LNCaP clone FGC (cell line): ENCODE results near the gene AAR2.

ENCODE experiments used
- DNase-seq: peaks from one replicate; pipeline ENCODE4 v3.0.0-alpha.2; 2011; ENCODE audit warnings: low read depth
- H3K4me3 ChIP-seq: 2 replicates; pipeline ENCODE4 v1.5.1; 2011; ENCODE audit warnings: mild to moderate bottlenecking, low read depth, low read length, control low read depth
- TF ChIP-seq, protein P1 (sequence below): IDR thresholded peaks from 2 replicates; pipeline ENCODE4 v1.5.1; 2012; ENCODE audit warnings: mild to moderate bottlenecking; ENCODE audit not compliant: control insufficient read depth, insufficient read depth; ENCODE audit errors: extremely low read depth

AAR2 gene, protein sequence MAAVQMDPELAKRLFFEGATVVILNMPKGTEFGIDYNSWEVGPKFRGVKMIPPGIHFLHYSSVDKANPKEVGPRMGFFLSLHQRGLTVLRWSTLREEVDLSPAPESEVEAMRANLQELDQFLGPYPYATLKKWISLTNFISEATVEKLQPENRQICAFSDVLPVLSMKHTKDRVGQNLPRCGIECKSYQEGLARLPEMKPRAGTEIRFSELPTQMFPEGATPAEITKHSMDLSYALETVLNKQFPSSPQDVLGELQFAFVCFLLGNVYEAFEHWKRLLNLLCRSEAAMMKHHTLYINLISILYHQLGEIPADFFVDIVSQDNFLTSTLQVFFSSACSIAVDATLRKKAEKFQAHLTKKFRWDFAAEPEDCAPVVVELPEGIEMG

DNA sequence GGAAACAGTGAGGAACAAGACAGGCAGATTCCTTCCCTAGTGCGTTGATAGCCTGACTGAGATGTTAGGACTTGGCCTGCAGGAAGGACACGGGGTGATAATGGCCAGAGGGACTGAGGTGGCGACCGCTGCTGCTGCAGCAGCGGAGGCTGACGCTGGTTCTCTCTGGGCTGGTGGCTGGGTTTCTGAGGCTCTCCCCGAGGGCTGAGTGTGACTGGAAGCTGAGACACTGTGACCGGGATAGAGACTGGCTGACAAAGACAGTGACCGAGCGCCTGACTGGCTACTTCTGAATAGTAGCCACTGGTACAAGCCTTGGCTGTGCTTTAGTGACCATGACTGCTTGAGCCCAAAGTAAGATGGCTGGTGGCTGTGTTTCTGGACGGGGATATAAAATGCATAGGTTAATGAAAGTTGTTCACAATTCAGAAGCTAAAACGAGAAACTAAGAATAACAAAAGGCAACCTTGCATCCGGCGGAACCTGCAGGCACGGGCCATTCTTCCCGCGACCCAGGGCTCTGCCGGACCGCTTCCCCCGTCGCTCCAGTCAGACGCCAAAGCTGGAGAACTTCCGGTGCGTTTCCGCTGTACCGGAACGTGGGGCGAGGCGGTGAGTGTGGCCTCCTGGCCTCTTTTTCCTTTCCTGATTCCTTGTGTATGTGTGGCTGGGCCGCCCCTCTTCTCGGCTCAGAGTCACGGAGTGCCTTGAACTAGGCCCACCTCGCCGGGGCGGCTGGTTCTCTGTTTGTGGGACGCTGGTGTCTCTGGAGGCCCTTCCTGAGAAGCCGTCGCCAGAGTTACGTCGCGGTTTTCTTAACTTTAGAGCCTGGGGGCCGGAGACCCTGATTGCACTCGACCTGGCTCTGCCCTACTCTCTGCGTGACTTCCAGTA, at the start of gene AAR2:
AAR2 (plus strand) TSS at position 587 of the 894 bp plus-strand sequence. CDS start 3,391 bp downstream, outside the sequence.
- peak within 1 kb of the TSS; percentile 75 for H3K4me3 ChIP-seq
- DNase-seq, result peak; percentile 37
- TF ChIP-seq, protein P1, sequence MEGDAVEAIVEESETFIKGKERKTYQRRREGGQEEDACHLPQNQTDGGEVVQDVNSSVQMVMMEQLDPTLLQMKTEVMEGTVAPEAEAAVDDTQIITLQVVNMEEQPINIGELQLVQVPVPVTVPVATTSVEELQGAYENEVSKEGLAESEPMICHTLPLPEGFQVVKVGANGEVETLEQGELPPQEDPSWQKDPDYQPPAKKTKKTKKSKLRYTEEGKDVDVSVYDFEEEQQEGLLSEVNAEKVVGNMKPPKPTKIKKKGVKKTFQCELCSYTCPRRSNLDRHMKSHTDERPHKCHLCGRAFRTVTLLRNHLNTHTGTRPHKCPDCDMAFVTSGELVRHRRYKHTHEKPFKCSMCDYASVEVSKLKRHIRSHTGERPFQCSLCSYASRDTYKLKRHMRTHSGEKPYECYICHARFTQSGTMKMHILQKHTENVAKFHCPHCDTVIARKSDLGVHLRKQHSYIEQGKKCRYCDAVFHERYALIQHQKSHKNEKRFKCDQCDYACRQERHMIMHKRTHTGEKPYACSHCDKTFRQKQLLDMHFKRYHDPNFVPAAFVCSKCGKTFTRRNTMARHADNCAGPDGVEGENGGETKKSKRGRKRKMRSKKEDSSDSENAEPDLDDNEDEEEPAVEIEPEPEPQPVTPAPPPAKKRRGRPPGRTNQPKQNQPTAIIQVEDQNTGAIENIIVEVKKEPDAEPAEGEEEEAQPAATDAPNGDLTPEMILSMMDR, result no peak

GRCh38 chr20:36193977-36194712, 42.1 kb upstream of the AAR2 start:
- H3K4me3 ChIP-seq, result no peak overlapping the region
- no peak for DNase-seq
- TF ChIP-seq, protein P1, result no peak

- TF ChIP-seq, protein P1, result no peak
- DNase-seq, result no peak
- H3K4me3 ChIP-seq, result no peak overlapping the region
These were observed 39.6 kb upstream of the AAR2 start for GRCh38 chr20:36196676-36197075.

DNA sequence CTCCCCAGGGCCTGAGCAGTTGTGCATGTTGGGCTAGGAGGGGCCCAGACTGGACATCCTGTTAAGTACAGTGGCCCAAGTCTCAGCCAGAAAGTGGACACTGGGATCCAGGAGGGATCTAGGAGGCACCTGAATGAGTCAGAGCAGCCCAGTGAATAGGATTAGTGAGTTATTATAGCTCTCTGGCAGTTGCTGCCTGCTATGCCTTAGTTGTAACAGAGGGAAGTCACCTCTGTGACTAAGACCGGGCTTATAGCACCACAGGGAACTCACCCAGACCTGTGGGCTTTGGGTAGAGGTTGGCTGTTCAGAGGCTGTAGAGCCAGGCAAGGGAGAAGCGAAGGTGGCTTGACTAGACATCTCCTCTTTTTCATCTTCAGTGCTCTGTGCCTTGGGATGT, 39.0 kb upstream of the AAR2 start:
- no peak for DNase-seq
- no peak overlapping the region for H3K4me3 ChIP-seq
- TF ChIP-seq, protein P1, result no peak

DNA sequence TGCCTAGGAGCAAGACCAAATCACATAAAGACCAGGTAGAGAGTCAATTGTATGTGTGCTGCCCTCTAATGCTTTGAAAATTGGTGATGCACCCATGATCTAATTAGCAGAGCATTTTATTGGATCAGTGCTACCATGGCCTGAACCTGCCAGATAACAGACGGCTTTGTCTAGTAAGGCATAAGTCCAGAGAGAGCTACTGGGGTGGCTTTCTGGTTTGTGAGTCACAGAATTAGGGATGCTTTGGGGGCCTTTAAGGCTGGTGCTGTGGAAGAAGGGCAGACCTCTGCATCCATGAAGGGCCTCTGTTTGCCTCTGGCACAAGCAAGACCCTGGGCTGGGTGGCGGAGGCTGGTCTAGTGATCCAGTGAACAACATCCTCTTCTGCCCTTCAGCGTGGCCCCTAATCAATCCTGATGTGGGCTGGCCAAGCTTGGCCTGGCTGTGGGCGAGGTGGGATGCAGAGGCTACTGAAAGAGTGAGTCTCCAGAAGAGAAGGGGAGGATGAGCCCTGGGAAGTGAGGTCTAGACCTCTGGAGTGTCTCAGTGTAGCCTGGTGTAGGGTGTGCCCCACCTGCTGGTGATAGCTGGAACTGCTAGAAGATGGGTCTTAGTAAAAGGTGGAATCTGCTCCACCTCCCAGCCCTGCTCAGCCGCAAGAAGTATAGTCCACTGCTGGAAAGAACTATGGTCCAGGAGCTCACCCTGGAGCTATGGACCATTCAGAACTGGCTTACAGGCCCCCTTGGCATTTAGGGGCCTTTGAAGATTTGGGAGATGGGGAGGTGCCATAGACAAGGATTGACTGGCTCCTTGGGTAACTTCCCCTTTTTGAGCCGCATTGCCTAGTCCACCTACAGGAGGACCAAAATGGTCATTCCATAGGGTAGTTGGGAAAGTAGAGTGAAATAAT, 36.7 kb upstream of the AAR2 start:
- DNase-seq, result peak; percentile 23
- TF ChIP-seq, protein P1, result peak; percentile 94
- no peak overlapping the region for H3K4me3 ChIP-seq

DNA sequence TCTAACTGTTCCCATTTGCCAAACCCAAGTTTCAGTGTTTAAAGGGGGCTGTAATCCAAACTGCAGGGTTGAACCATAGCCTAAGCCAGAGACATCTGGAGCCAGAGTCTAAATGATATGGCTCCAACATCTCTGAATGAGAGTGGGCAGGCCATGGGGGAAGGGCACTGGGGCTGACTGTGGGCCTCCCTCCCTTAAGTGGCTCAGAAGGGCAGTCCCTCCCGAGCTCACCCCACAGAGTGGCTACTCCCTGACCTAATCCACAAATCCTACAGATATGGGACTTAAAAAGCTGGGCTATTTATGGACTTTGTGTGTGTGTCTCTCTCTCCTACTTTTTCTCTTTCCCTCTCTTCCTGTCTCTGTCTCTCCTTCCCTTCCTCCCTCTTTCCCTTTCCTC, 35.8 kb upstream of the AAR2 start:
- DNase-seq, result no peak
- no peak overlapping the region for H3K4me3 ChIP-seq

More for the DNA sequence above, 35.8 kb upstream of the AAR2 start:
- TF ChIP-seq, protein P1, result no peak
